Stimulated activated CD8-positive, alpha-beta memory T cell treated with anti-CD3 and anti-CD28 coated beads, Interleukin-12 subunit alpha, Interleukin-12 subunit beta, amount 100 ng/mL, for 24 hours (primary cell): Measurements from ENCODE around the gene HMHB1.

Experiments used
- DNase-seq: peaks from one replicate; pipeline ENCODE4 v3.0.0-alpha.2; 2020; ENCODE audit errors: extremely low read depth

The HMHB1 gene

GRCh38 chr5:143812085-143812705 is at the start of gene HMHB1:
HMHB1 (plus strand) TSS chr5:143812161.
- no peak for DNase-seq

GRCh38 chr5:143762636-143763220 is 49.2 kb upstream of the HMHB1 start:
- DNase-seq = no peak

- DNase-seq = no peak
Measured at GRCh38 chr5:143767162-143767561, 44.8 kb upstream of the HMHB1 start.

- DNase-seq = no peak
Measured at GRCh38 chr5:143769026-143769786, 42.8 kb upstream of the HMHB1 start.

GRCh38 chr5:143770450-143770849 is 41.5 kb upstream of the HMHB1 start:
- no peak for DNase-seq

GRCh38 chr5:143771189-143771588 is 40.8 kb upstream of the HMHB1 start:
- no peak for DNase-seq

GRCh38 chr5:143771602-143772001 is 40.4 kb upstream of the HMHB1 start:
- no peak for DNase-seq

GRCh38 chr5:143772621-143773020 is 39.3 kb upstream of the HMHB1 start:
- DNase-seq = no peak

GRCh38 chr5:143775258-143775657 is 36.7 kb upstream of the HMHB1 start:
- DNase-seq = no peak

- no peak for DNase-seq
Measured at GRCh38 chr5:143776951-143777350, 35.0 kb upstream of the HMHB1 start.

- no peak for DNase-seq
Measured at GRCh38 chr5:143779506-143779905, 32.5 kb upstream of the HMHB1 start.

GRCh38 chr5:143781993-143782520 is 29.9 kb upstream of the HMHB1 start:
- no peak for DNase-seq

GRCh38 chr5:143782588-143783386 is 29.2 kb upstream of the HMHB1 start:
- DNase-seq = no peak

- no peak for DNase-seq
Measured at GRCh38 chr5:143788401-143788800, 23.6 kb upstream of the HMHB1 start.

GRCh38 chr5:143790457-143791112 is 21.4 kb upstream of the HMHB1 start:
- no peak for DNase-seq

GRCh38 chr5:143791848-143792731 is 19.9 kb upstream of the HMHB1 start:
- DNase-seq = no peak

- no peak for DNase-seq
Measured at GRCh38 chr5:143793249-143793648, 18.7 kb upstream of the HMHB1 start.

- DNase-seq = no peak
Measured at GRCh38 chr5:143796125-143796524, 15.8 kb upstream of the HMHB1 start.

GRCh38 chr5:143796753-143797152 is 15.2 kb upstream of the HMHB1 start:
- DNase-seq = no peak

- no peak for DNase-seq
Measured at GRCh38 chr5:143800715-143801114, 11.2 kb upstream of the HMHB1 start.
